ENCODE results near the gene DIRAS1. TPM values are rescaled to one million over a fixed set of nuclear protein-coding genes. Genes with fewer than 3 reads are reported as not detected.

Gene DIRAS1
- total RNA-seq, 2 experiments from 2014 or later, result not detected

DNA sequence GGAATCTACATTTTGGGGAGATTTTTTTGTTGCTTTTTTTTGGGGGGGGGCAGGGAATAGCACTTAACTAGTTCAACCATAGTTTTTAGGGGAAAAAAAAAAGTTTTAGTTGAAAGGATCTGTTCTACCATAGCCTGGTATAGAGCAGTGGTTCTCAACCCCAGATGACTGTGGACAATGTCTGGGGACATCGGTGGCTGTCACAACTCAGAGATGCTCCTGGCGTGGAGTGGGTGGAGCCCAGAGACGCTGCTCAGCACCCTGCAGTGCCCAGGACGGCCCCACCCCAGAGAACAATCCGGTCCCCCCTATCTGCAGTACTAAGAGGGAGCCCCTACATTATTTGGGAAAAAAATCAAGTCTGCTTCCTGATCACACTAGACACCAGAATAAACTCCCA is 27.0 kb downstream of the DIRAS1 start:
- Mint-ChIP-seq H3K27ac (no peak overlapping the region), H3K4me1 (ENCODE audit: low read depth) (peaks cover 14% of the 10 kb centered on the region), H3K4me3 (no peak overlapping the region), H3K36me3 (ENCODE audit: low read depth) (no peaks in the 10 kb centered on the region), H3K9me3 (no peaks in the 10 kb centered on the region), H3K27me3 (no peaks in the 10 kb centered on the region)
- Histone ChIP-seq H3K36me3 (ENCODE audit: insufficient read depth, low read length) (no peaks in the 10 kb centered on the region), H3K4me3 (ENCODE audit: low read length) (no peak overlapping the region), H3K9me3 (ENCODE audit: control insufficient read depth in 1 of 2, insufficient read depth in 1 of 2, low read length in 2 of 2) (no peaks in the 10 kb centered on the region), H3K27me3 (ENCODE audit: control insufficient read depth in 1 of 2, insufficient read depth in 2 of 2, low read length in 2 of 2) (no peaks in the 10 kb centered on the region), H3K4me1 (ENCODE audit: insufficient read depth, low read length) (peaks cover 5% of the 10 kb centered on the region), H3K27ac (ENCODE audit: low read depth in 1 of 2, low read length in 2 of 2) (no peak overlapping the region)
- ATAC-seq (ENCODE audit: poor library complexity) (no peak), DNase-seq (no peak)
- ChIA-PET POLR2A (no interaction called here), CTCF (no interaction called here)
- intact Hi-C loops (cut with DNase I, micrococcal nuclease), result no loop called here
- TF ChIP-seq CTCF (IDR thresholded peaks at IDR 0.05), result no peak

GRCh38 chr19:2693492-2694160 is 27.5 kb downstream of the DIRAS1 start:
- Histone ChIP-seq H3K4me3 (ENCODE audit: low read length) (no peak overlapping the region), H3K27ac (ENCODE audit: low read depth in 1 of 2, low read length in 2 of 2) (no peak overlapping the region), H3K4me1 (ENCODE audit: insufficient read depth, low read length) (no peaks in the 10 kb centered on the region), H3K9me3 (ENCODE audit: control insufficient read depth in 1 of 2, insufficient read depth in 1 of 2, low read length in 2 of 2) (no peaks in the 10 kb centered on the region), H3K27me3 (ENCODE audit: control insufficient read depth in 1 of 2, insufficient read depth in 2 of 2, low read length in 2 of 2) (no peaks in the 10 kb centered on the region), H3K36me3 (ENCODE audit: insufficient read depth, low read length) (no peaks in the 10 kb centered on the region)
- Mint-ChIP-seq H3K4me1 (ENCODE audit: low read depth) (peaks cover 8% of the 10 kb centered on the region), H3K9me3 (no peaks in the 10 kb centered on the region), H3K27ac (no peak overlapping the region), H3K27me3 (no peaks in the 10 kb centered on the region), H3K4me3 (no peak overlapping the region), H3K36me3 (ENCODE audit: low read depth) (no peaks in the 10 kb centered on the region)
- no peak for DNase-seq
- ChIA-PET POLR2A (no interaction called here), CTCF (no interaction called here)
- intact Hi-C loops (cut with DNase I, micrococcal nuclease), result no loop called here
- no peak for ATAC-seq (ENCODE audit: poor library complexity)
- TF ChIP-seq CTCF (IDR thresholded peaks at IDR 0.05), result no peak

DNA sequence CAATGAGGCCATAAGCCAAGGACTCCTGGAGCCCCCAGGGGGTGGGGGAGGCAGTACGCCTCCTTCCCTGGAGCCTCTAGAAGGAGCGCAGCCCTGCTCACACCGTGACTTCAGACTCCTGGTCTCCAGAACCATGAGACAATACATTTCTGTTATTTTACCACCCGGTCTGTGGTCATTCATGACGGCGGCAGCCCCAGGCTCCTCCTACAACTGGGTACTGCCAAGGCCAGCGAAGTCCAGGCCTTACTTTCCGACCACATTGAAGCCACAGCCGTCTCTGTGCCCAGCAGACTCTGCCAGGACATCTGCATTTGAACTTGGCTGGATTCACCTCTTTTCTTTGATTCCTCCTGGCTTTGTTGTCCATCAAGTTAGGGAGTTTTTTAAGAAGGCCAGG is 29.2 kb downstream of the DIRAS1 start:
- Histone ChIP-seq H3K4me1 (ENCODE audit: insufficient read depth, low read length) (no peaks in the 10 kb centered on the region), H3K9me3 (ENCODE audit: control insufficient read depth in 1 of 2, insufficient read depth in 1 of 2, low read length in 2 of 2) (no peaks in the 10 kb centered on the region), H3K27ac (ENCODE audit: low read depth in 1 of 2, low read length in 2 of 2) (no peak overlapping the region), H3K4me3 (ENCODE audit: low read length) (no peak overlapping the region), H3K27me3 (ENCODE audit: control insufficient read depth in 1 of 2, insufficient read depth in 2 of 2, low read length in 2 of 2) (no peaks in the 10 kb centered on the region), H3K36me3 (ENCODE audit: insufficient read depth, low read length) (no peaks in the 10 kb centered on the region)
- no peak for TF ChIP-seq CTCF (IDR thresholded peaks at IDR 0.05)
- DNase-seq (no peak), ATAC-seq (ENCODE audit: poor library complexity) (no peak)
- intact Hi-C loops (cut with DNase I, micrococcal nuclease), result no loop called here
- no peak overlapping the region for H3K27ac Mint-ChIP-seq
- H3K36me3 Mint-ChIP-seq (ENCODE audit: low read depth), result no peaks in the 10 kb centered on the region
- peaks cover 5% of the 10 kb centered on the region for H3K4me1 Mint-ChIP-seq (ENCODE audit: low read depth)
- no peaks in the 10 kb centered on the region for H3K27me3 Mint-ChIP-seq
- ChIA-PET CTCF (no interaction called here), POLR2A (no interaction called here)
- H3K9me3 Mint-ChIP-seq, result no peaks in the 10 kb centered on the region
- no peak overlapping the region for H3K4me3 Mint-ChIP-seq

Data from CD4-positive, alpha-beta T cell (primary cell).